ENCODE data around the gene KMT2C. TPM values are rescaled to one million over a fixed set of nuclear protein-coding genes. Genes with fewer than 3 reads are reported as not detected.
A peak's percentile ranks its signal among the peaks of the same experiment; 100 is the strongest.

Gene KMT2C
- total RNA-seq, 1 donor from 2014 or later: 101 TPM

DNA sequence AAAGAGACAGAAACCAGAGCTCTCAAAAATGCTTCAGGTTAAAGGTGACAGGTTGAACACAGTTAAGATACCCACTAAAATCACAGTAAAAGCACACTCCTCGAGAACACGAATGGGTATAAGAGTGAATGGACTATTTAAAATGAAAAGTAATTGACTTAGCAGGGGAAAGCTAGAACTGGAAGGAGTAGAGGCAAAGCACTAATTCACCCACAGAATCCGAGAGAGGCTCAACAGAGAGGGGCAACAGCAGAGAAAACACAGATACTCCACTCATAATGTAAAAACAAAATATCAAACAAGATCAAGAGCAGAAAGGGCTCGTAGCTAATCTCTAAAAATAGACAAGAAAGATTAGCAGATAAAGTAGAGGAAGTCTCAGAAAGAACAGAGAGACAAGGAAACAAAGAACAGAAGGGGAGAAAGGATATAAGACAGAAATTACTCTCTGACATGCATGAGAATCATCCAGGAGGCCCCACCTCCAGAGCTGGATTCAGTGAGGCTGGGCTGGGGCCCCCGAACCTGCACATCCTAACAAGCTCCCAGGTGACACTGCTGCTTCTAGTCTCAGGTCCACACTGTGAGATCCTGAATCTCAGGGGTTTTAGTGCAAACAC lies 292.7 kb downstream of the KMT2C start:
- TF ChIP-seq CTCF (IDR thresholded peaks at IDR 0.05): no peak
- H3K27ac ChIP-seq: no peak overlapping the region
- no peaks in the 10 kb centered on the region for H3K27me3 ChIP-seq (ENCODE audit: low read depth)
- no peaks in the 10 kb centered on the region for H3K4me1 ChIP-seq
- no peak overlapping the region for H3K4me3 ChIP-seq
- peaks cover 98% of the 10 kb centered on the region for H3K36me3 ChIP-seq
- no peaks in the 10 kb centered on the region for H3K9me3 ChIP-seq
- no peak for DNase-seq
- intact Hi-C loops (cut with DNase I): no loop called here
- no peak for ATAC-seq

- H3K27ac ChIP-seq: no peak overlapping the region
- no peaks in the 10 kb centered on the region for H3K9me3 ChIP-seq
- no peak for TF ChIP-seq CTCF (IDR thresholded peaks at IDR 0.05)
- no peak overlapping the region for H3K4me3 ChIP-seq
- no peaks in the 10 kb centered on the region for H3K27me3 ChIP-seq (ENCODE audit: low read depth)
- ATAC-seq (no peak), DNase-seq (no peak)
- H3K4me1 ChIP-seq: peaks cover 7% of the 10 kb centered on the region
- intact Hi-C loops (cut with DNase I): no loop called here
- peaks cover 100% of the 10 kb centered on the region for H3K36me3 ChIP-seq
Measured at GRCh38 chr7:152140560-152140959, 295.2 kb downstream of the KMT2C start.

DNA sequence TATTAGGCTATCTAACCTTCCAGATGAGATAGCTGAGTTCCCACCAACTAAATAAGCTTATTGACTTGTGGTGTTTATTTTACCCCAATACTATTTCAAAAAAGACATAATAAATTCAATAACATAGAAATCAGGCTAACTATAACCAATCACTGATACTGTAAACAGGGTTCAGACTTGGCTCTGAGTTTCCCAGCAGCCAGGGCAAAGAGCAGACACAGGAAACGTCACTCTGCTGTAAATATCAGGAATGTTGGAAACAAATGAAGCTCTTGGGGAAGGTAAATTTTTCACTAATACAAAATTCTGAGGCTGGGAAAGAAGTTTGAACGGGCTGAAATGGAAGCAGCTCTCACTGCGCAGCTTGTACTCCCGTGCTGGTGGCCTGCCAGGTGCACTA lies 295.7 kb downstream of the KMT2C start:
- intact Hi-C loops (cut with DNase I): no loop called here
- Histone ChIP-seq H3K4me3 (no peak overlapping the region), H3K27ac (no peak overlapping the region), H3K36me3 (peaks cover 96% of the 10 kb centered on the region), H3K9me3 (no peaks in the 10 kb centered on the region), H3K4me1 (peaks cover 7% of the 10 kb centered on the region), H3K27me3 (ENCODE audit: low read depth) (no peaks in the 10 kb centered on the region)
- no peak for TF ChIP-seq CTCF (IDR thresholded peaks at IDR 0.05)
- no peak for DNase-seq
- ATAC-seq: no peak

GRCh38 chr7:152137476-152138025 lies 298.3 kb downstream of the KMT2C start:
- peaks cover 7% of the 10 kb centered on the region for H3K4me1 ChIP-seq
- no peak for TF ChIP-seq CTCF (IDR thresholded peaks at IDR 0.05)
- no peaks in the 10 kb centered on the region for H3K27me3 ChIP-seq (ENCODE audit: low read depth)
- DNase-seq: no peak
- intact Hi-C loops (cut with DNase I): no loop called here
- H3K27ac ChIP-seq: no peak overlapping the region
- H3K4me3 ChIP-seq: no peak overlapping the region
- no peaks in the 10 kb centered on the region for H3K9me3 ChIP-seq
- no peak for ATAC-seq
- H3K36me3 ChIP-seq: peaks cover 88% of the 10 kb centered on the region

DNA sequence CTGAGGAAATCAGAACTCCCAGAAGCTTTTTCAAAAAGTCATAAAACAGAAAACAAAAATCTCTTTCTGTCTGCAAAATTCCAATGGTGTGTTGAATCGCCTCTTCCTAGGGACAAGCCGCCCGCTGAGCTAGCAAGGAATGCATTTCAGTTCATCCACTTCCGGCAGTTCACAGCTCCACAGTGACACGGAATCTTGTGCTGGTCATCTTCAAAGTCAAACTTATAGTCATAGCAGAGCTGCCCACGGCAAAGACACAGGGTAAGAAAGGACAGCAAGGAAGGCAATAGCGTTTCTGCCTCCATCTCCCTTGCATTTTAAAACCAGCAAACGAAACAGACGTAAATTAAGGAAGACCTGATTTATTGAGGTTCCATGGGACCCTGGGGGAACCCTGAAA lies 299.1 kb downstream of the KMT2C start:
- peak overlapping the region; percentile 7 for H3K27ac ChIP-seq
- intact Hi-C loops (cut with DNase I): no loop called here

More for the DNA sequence above, 299.1 kb downstream of the KMT2C start:
- Histone ChIP-seq H3K36me3 (peaks cover 88% of the 10 kb centered on the region), H3K27me3 (ENCODE audit: low read depth) (no peaks in the 10 kb centered on the region), H3K4me1 (peaks cover 7% of the 10 kb centered on the region), H3K9me3 (no peaks in the 10 kb centered on the region), H3K4me3 (no peak overlapping the region)
- DNase-seq (no peak), ATAC-seq (no peak)
- no peak for TF ChIP-seq CTCF (IDR thresholded peaks at IDR 0.05)

All from lower lobe of right lung (tissue), 2 donors.